Smooth muscle cell (in vitro differentiated cells): ENCODE measurements around the gene METTL23. TPM values are rescaled to one million over a fixed set of nuclear protein-coding genes. Genes with fewer than 3 reads are reported as not detected.
"Not testable (repeated sequence)": the region's sequence is repeated elsewhere in the genome, so short reads cannot be mapped to it uniquely, and the experiment has no call there.

ENCODE experiments used
- DNase-seq: peaks from one replicate; lab custom pipeline; 2025; ENCODE audit not compliant: unreplicated experiment; lab: John Stamatoyannopoulos, UW
- H2AFZ ChIP-seq: fragments of 200-600 bp; sonication (generic); 2 replicates; pipeline ENCODE4 v1.6.0; 2016; ENCODE audit warnings: antibody characterized with exemption, low read depth, mild to moderate bottlenecking
- H3F3A ChIP-seq: fragments of 200-600 bp; sonication (generic); 2 replicates; pipeline ENCODE4 v1.6.0; 2017; ENCODE audit warnings: antibody characterized with exemption, low read depth
- H3K27ac ChIP-seq: fragments of 200-600 bp; sonication (generic); 2 replicates; pipeline ENCODE4 v1.5.1; 2016; ENCODE audit warnings: low read depth, mild to moderate bottlenecking
- H3K27me3 ChIP-seq: fragments of 200-600 bp; sonication (generic); 2 replicates; pipeline ENCODE4 v1.6.1; 2016; ENCODE audit warnings: low read depth, mild to moderate bottlenecking
- H3K36me3 ChIP-seq: fragments of 200-600 bp; sonication (generic); 2 replicates; pipeline ENCODE4 v1.5.1; 2016; ENCODE audit warnings: low read depth
- H3K4me1 ChIP-seq: fragments of 200-600 bp; sonication (generic); 2 replicates; pipeline ENCODE4 v1.5.1; 2016; ENCODE audit warnings: low read depth
- H3K4me2 ChIP-seq: fragments of 200-600 bp; sonication (generic); 2 replicates; pipeline ENCODE4 v1.6.0; 2016; ENCODE audit warnings: mild to moderate bottlenecking
- H3K4me3 ChIP-seq: fragments of 200-600 bp; sonication (generic); 2 replicates; pipeline ENCODE4 v1.5.1; 2016; ENCODE audit warnings: mild to moderate bottlenecking
- H3K79me2 ChIP-seq: fragments of 200-600 bp; sonication (generic); 2 replicates; pipeline ENCODE4 v1.6.0; 2016; ENCODE audit warnings: low read depth, mild to moderate bottlenecking
- H3K9ac ChIP-seq: fragments of 200-600 bp; sonication (generic); 2 replicates; pipeline ENCODE4 v1.6.0; 2016; ENCODE audit warnings: low read depth
- H3K9me3 ChIP-seq: fragments of 200-600 bp; sonication (generic); replicated peaks from 2 replicates; pipeline ENCODE4 v1.5.1; 2016; ENCODE audit warnings: low read depth
- H4K20me1 ChIP-seq: fragments of 200-600 bp; sonication (generic); 2 replicates; pipeline ENCODE4 v1.6.0; 2016; ENCODE audit warnings: low read depth
- CTCF ChIP-seq: fragments of 200-600 bp; sonication (generic); IDR thresholded peaks from 2 replicates; pipeline ENCODE4 v1.5.1; 2017; ENCODE audit warnings: borderline replicate concordance, mild to moderate bottlenecking, antibody characterized with exemption; ENCODE audit not compliant: insufficient read depth, poor library complexity, severe bottlenecking
- WGBS: methylation state at CpG from one replicate; pipeline ENCODE4 v1.1.7; 2016; ENCODE audit warnings: low lambda C conversion rate; 5-methylcytosine and 5-hydroxymethylcytosine counted together
- polyA plus RNA-seq: library from polyadenylated mRNA; unstranded; fragments of >200 nt; fragmentation: Nextera tagmentation; extraction: Ambion mirVana; gene quantifications from 2 replicates; pipeline ENCODE4 v1.2.1, GENCODE V29; 2016
- total RNA-seq: library from RNA; depleted of rRNA; stranded (reverse); fragments of >200 nt; gene quantifications from 2 replicates; pipeline ENCODE4 v1.2.3, GENCODE V29; 2014

METTL23 gene
- total and polyA plus RNA-seq, 2 experiments from 2014 or later, result 28.2 to 47.1 TPM

GRCh38 chr17:76725580-76726230 is 934 bp upstream of the METTL23 start:
- H3K79me2 ChIP-seq, result peaks cover 77% of the 10 kb centered on the region
- no peak for DNase-seq
- H3K9ac ChIP-seq, result peak overlapping the region; percentile 88
- peaks cover 18% of the 10 kb centered on the region for H3F3A ChIP-seq
- H3K4me3 ChIP-seq, result peak overlapping the region; percentile 89
- H2AFZ ChIP-seq, result no peak overlapping the region
- no peaks in the 10 kb centered on the region for H3K9me3 ChIP-seq
- TF ChIP-seq CTCF, result no peak
- no peaks in the 10 kb centered on the region for H3K27me3 ChIP-seq
- WGBS, result 16% methylated on average over 31 of the region's 38 CpGs
- H3K4me2 ChIP-seq, result peak overlapping the region; percentile 97
- peaks cover 65% of the 10 kb centered on the region for H4K20me1 ChIP-seq
- peaks cover 9% of the 10 kb centered on the region for H3K36me3 ChIP-seq
- peak overlapping the region; percentile 97 for H3K27ac ChIP-seq
- peaks cover 8% of the 10 kb centered on the region for H3K4me1 ChIP-seq

GRCh38 chr17:76726231-76726775 is 336 bp upstream of the METTL23 start, which contains the start of gene JMJD6:
Gene JMJD6, minus strand, starts transcription at chr17:76726606. Its CDS starts 131 bp downstream, at chr17:76726475.
- Histone ChIP-seq H3K27me3 (no peaks in the 10 kb centered on the region), H3K4me2 (peak within 1 kb of the TSS; percentile 97), H3K4me3 (peak within 1 kb of the TSS; percentile 89), H3K27ac (peak within 1 kb of the TSS; percentile 97), H3K9me3 (no peaks in the 10 kb centered on the region), H3K9ac (peak within 1 kb of the TSS; percentile 92), H3F3A (peaks cover 13% of the 10 kb centered on the region), H3K36me3 (peaks cover 4% of the 10 kb centered on the region), H2AFZ (no peak within 1 kb of the TSS), H3K79me2 (peaks cover 72% of the 10 kb centered on the region), H4K20me1 (peaks cover 59% of the 10 kb centered on the region), H3K4me1 (peaks cover 8% of the 10 kb centered on the region)
- WGBS, result under 1% methylated on average over 55 of the region's 60 CpGs
- peak; percentile 85 for DNase-seq
- no peak for TF ChIP-seq CTCF

- peaks cover 60% of the 10 kb centered on the region for H4K20me1 ChIP-seq
- H3F3A ChIP-seq, result peaks cover 17% of the 10 kb centered on the region
- H3K9ac ChIP-seq, result peak overlapping the region; percentile 92
- peak overlapping the region; percentile 97 for H3K4me2 ChIP-seq
- no peak for DNase-seq
- H3K4me3 ChIP-seq, result peak overlapping the region; percentile 89
- H3K9me3 ChIP-seq, result no peaks in the 10 kb centered on the region
- 76% methylated on average over 18 of the region's 18 CpGs for WGBS
- no peaks in the 10 kb centered on the region for H3K36me3 ChIP-seq
- peaks cover 8% of the 10 kb centered on the region for H3K4me1 ChIP-seq
- H3K27me3 ChIP-seq, result no peaks in the 10 kb centered on the region
- H3K79me2 ChIP-seq, result peaks cover 76% of the 10 kb centered on the region
- peak overlapping the region; percentile 97 for H3K27ac ChIP-seq
- TF ChIP-seq CTCF, result no peak
- H2AFZ ChIP-seq, result no peak overlapping the region
Observed at GRCh38 chr17:76727745-76728456, 1.3 kb downstream of the METTL23 start.

GRCh38 chr17:76731800-76732733 is 5.4 kb downstream of the METTL23 start:
- H3K4me1 ChIP-seq, result peaks cover 29% of the 10 kb centered on the region
- peaks cover 44% of the 10 kb centered on the region for H3F3A ChIP-seq
- peak overlapping the region; percentile 9 for H3K27ac ChIP-seq
- DNase-seq, H3K27me3 ChIP-seq, H3K9me3 ChIP-seq, H3K4me2 ChIP-seq, H3K9ac ChIP-seq, H3K36me3 ChIP-seq, H3K4me3 ChIP-seq, H2AFZ ChIP-seq: not testable (repeated sequence)
- 93% methylated on average over 13 of the region's 13 CpGs for WGBS
- peaks cover 80% of the 10 kb centered on the region for H3K79me2 ChIP-seq
- H4K20me1 ChIP-seq, result peaks cover 65% of the 10 kb centered on the region
